Stimulated activated CD8-positive, alpha-beta memory T cell treated with anti-CD3 and anti-CD28 coated beads, Interleukin-2, amount 100 ng/mL, for 48 hours (primary cell): ENCODE data around the gene ARID1A.
"Not testable (repeated sequence)": the region's sequence is repeated elsewhere in the genome, so short reads cannot be mapped to it uniquely, and the experiment has no call there.

Experiments used
- DNase-seq, 2 donors: peaks; one replicate each; pipeline ENCODE4 v3.0.0-alpha.2; 2020; ENCODE audit warnings: low read depth in 2 of 2

ARID1A gene

GRCh38 chr1:26695356-26696118 lies at the start of gene ARID1A:
TSS of gene ARID1A (plus strand) at chr1:26696015. CDS start at chr1:26696404, 389 bp downstream.
- DNase-seq, result peak; percentile 88 to 89

GRCh38 chr1:26664802-26665201 lies 31.0 kb upstream of the ARID1A start:
- no peak for DNase-seq

- DNase-seq, result no peak
These were observed 29.0 kb upstream of the ARID1A start for GRCh38 chr1:26666855-26667254.

- DNase-seq, result not testable (repeated sequence)
These were observed 27.6 kb upstream of the ARID1A start for GRCh38 chr1:26668106-26668786.

GRCh38 chr1:26677306-26678115 lies 18.3 kb upstream of the ARID1A start:
- DNase-seq, result no peak

GRCh38 chr1:26684763-26685508 lies 10.9 kb upstream of the ARID1A start:
- no peak for DNase-seq

- no peak for DNase-seq
These were observed 9.0 kb upstream of the ARID1A start for GRCh38 chr1:26686795-26687194.

GRCh38 chr1:26689504-26689903 lies 6.3 kb upstream of the ARID1A start:
- no peak for DNase-seq

- DNase-seq, result no peak
These were observed 5.7 kb upstream of the ARID1A start for GRCh38 chr1:26690157-26690556.

GRCh38 chr1:26690576-26691031 lies 5.2 kb upstream of the ARID1A start:
- no peak for DNase-seq

- peak; percentile 59 to 70 for DNase-seq
These were observed 3.5 kb upstream of the ARID1A start for GRCh38 chr1:26692211-26692792.

GRCh38 chr1:26692793-26693490 lies 2.9 kb upstream of the ARID1A start:
- peak; percentile 71 to 83 for DNase-seq

GRCh38 chr1:26693599-26694572 lies 1.9 kb upstream of the ARID1A start:
- no peak for DNase-seq

- DNase-seq, result no peak
These were observed 1.0 kb upstream of the ARID1A start for GRCh38 chr1:26694638-26695355.

- DNase-seq, result peak in 1 of 2 donors; percentile 20
These were observed 371 bp downstream of the ARID1A start for GRCh38 chr1:26696119-26696653.

GRCh38 chr1:26696654-26697430 lies 1.0 kb downstream of the ARID1A start:
- DNase-seq, result peak in 1 of 2 donors; percentile 65

GRCh38 chr1:26697431-26697977 lies 1.7 kb downstream of the ARID1A start:
- no peak for DNase-seq
